ENCODE results near the gene RBM33. TPM values are rescaled to one million over a fixed set of nuclear protein-coding genes. Genes with fewer than 3 reads are reported as not detected.

The RBM33 gene
- total and polyA plus RNA-seq, 10 of the 15 experiments (the other 5 are each of a cell fraction or from before 2014, with no cell fraction given), result 4.7 to 67.2 (median 24.3) TPM

DNA sequence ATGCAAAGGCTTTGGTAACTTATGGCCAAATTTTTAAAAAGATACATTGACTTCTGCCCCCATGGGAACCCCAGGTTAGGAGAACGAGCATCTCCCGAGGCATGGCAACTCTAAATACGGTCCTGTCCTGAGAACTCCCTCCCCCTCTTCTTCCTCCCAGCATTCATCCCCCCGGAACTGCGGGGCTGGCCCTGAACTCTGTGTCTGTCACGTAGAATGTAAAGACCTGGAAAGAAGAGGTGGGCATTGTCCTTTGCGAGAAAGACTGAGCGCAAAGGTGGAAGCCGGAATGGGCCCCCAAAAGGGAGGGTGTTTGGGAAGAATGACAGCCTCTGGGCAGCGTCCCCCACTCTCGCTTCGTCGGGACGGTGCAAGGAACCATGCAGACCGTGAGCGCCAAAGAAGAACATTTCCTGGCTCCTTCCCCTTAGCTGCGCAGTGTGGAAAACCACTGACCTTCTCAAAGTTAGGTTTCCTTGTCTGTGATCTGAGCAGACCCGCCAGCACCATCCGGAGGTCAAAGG, 146.8 kb downstream of the RBM33 start:
- H3K4me1 ChIP-seq (ENCODE audit: control insufficient read depth, insufficient read depth, low read length), result no peaks in the 10 kb centered on the region
- ChIA-PET RAD21 (ENCODE audit: unreplicated experiment) (no interaction called here), POLR2A (no interaction called here), SMC1A (ENCODE audit: uncharacterized antibody, unreplicated experiment) (no interaction called here), CTCF (interaction anchor here (1.4 kb wide), 1 partner anchor 10 kb away, joined by 3 read pairs; no protein-coding TSS in a partner anchor)
- no peaks in the 10 kb centered on the region for H3K79me2 ChIP-seq (ENCODE audit: control insufficient read depth, insufficient read depth, low read length)
- H3K9ac ChIP-seq (ENCODE audit: control insufficient read depth, insufficient read depth, low read length), result no peak overlapping the region
- no peak for FAIRE-seq
- no peak overlapping the region for H3K4me3 ChIP-seq
- no peaks in the 10 kb centered on the region for H3K36me3 ChIP-seq (ENCODE audit: control insufficient read depth in 2 of 2, insufficient read depth in 2 of 2, low read length in 1 of 2)
- no TSS peak for BruUV-seq (replicated peaks)
- DNase-seq (ENCODE audit: low read depth, low spot score), result no peak
- no peaks in the 10 kb centered on the region for H4K20me1 ChIP-seq (ENCODE audit: control insufficient read depth, insufficient read depth)
- no peak overlapping the region for H3K4me2 ChIP-seq (ENCODE audit: control insufficient read depth, insufficient read depth)
- in situ Hi-C loops (cut with MboI) (no loop called here), intact Hi-C loops (cut with micrococcal nuclease; ENCODE audit: unreplicated experiment) (no loop called here)
- no peak overlapping the region for H3K27ac ChIP-seq (ENCODE audit: control insufficient read depth, insufficient read depth)
- ATAC-seq, result no peak
- no peaks in the 10 kb centered on the region for H3K9me3 ChIP-seq (replicated peaks; ENCODE audit: control insufficient read depth, insufficient read depth, low read length)
- no peak overlapping the region for H2AFZ ChIP-seq (ENCODE audit: control insufficient read depth, low read depth, low read length)
- H3K27me3 ChIP-seq (replicated peaks in 1 of 2; ENCODE audit: control insufficient read depth in 2 of 2, insufficient read depth in 2 of 2, low read length in 1 of 2), result no peaks in the 10 kb centered on the region; a peak in 1 of 4 replicates
- 67% methylated on average over 19 of the region's 19 CpGs for WGBS (ENCODE audit: insufficient coverage, insufficient replicate concordance, low lambda C conversion rate, missing lambda C conversion rate)
- TF ChIP-seq EGR1 (IDR thresholded peaks at IDR 0.05; ENCODE audit: borderline replicate concordance in 1 of 2, low read depth in 2 of 2, low read length in 2 of 2) (no peak), YBX1 (IDR thresholded peaks at IDR 0.05) (no peak), SREBF1 (IDR thresholded peaks at IDR 0.05; ENCODE audit: low read length) (no peak), JUNB (IDR thresholded peaks at IDR 0.05) (no peak), POLR2AphosphoS2 (IDR thresholded peaks at IDR 0.05; ENCODE audit: low read depth, low read length) (no peak), CHD2 (IDR thresholded peaks at IDR 0.05; ENCODE audit: borderline replicate concordance, low read depth, low read length) (no peak), TBL1XR1 (IDR thresholded peaks at IDR 0.05; ENCODE audit: low read depth, low read length) (no peak), SMAD1 (IDR thresholded peaks at IDR 0.05; ENCODE audit: low read depth, partially characterized antibody) (no peak), RCOR1 (conservative IDR thresholded peaks at IDR 0.05; ENCODE audit: low read depth, low read length) (no peak), EP300 (IDR thresholded peaks at IDR 0.05; ENCODE audit: borderline replicate concordance in 1 of 2, control insufficient read depth in 1 of 2, low read depth in 2 of 2, low read length in 2 of 2) (no peak)
- TF ChIP-seq, protein P1, sequence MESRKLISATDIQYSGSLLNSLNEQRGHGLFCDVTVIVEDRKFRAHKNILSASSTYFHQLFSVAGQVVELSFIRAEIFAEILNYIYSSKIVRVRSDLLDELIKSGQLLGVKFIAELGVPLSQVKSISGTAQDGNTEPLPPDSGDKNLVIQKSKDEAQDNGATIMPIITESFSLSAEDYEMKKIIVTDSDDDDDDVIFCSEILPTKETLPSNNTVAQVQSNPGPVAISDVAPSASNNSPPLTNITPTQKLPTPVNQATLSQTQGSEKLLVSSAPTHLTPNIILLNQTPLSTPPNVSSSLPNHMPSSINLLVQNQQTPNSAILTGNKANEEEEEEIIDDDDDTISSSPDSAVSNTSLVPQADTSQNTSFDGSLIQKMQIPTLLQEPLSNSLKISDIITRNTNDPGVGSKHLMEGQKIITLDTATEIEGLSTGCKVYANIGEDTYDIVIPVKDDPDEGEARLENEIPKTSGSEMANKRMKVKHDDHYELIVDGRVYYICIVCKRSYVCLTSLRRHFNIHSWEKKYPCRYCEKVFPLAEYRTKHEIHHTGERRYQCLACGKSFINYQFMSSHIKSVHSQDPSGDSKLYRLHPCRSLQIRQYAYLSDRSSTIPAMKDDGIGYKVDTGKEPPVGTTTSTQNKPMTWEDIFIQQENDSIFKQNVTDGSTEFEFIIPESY (IDR thresholded peaks at IDR 0.05), result no peak
- TF ChIP-seq, protein P2, sequence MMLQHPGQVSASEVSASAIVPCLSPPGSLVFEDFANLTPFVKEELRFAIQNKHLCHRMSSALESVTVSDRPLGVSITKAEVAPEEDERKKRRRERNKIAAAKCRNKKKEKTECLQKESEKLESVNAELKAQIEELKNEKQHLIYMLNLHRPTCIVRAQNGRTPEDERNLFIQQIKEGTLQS (IDR thresholded peaks at IDR 0.05; ENCODE audit: borderline replicate concordance, extremely low read depth, low read depth, low read length), result no peak
- TF ChIP-seq, protein P3, sequence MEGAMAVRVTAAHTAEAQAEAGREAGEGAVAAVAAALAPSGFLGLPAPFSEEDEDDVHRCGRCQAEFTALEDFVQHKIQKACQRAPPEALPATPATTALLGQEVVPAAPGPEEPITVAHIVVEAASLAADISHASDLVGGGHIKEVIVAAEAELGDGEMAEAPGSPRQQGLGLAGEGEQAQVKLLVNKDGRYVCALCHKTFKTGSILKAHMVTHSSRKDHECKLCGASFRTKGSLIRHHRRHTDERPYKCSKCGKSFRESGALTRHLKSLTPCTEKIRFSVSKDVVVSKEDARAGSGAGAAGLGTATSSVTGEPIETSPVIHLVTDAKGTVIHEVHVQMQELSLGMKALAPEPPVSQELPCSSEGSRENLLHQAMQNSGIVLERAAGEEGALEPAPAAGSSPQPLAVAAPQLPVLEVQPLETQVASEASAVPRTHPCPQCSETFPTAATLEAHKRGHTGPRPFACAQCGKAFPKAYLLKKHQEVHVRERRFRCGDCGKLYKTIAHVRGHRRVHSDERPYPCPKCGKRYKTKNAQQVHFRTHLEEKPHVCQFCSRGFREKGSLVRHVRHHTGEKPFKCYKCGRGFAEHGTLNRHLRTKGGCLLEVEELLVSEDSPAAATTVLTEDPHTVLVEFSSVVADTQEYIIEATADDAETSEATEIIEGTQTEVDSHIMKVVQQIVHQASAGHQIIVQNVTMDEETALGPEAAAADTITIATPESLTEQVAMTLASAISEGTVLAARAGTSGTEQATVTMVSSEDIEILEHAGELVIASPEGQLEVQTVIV (IDR thresholded peaks at IDR 0.05; ENCODE audit: borderline replicate concordance, partially characterized antibody), result no peak
- TF ChIP-seq, protein P4, sequence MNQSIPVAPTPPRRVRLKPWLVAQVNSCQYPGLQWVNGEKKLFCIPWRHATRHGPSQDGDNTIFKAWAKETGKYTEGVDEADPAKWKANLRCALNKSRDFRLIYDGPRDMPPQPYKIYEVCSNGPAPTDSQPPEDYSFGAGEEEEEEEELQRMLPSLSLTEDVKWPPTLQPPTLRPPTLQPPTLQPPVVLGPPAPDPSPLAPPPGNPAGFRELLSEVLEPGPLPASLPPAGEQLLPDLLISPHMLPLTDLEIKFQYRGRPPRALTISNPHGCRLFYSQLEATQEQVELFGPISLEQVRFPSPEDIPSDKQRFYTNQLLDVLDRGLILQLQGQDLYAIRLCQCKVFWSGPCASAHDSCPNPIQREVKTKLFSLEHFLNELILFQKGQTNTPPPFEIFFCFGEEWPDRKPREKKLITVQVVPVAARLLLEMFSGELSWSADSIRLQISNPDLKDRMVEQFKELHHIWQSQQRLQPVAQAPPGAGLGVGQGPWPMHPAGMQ (IDR thresholded peaks at IDR 0.05; ENCODE audit: borderline replicate concordance), result no peak
- TF ChIP-seq, protein P5, sequence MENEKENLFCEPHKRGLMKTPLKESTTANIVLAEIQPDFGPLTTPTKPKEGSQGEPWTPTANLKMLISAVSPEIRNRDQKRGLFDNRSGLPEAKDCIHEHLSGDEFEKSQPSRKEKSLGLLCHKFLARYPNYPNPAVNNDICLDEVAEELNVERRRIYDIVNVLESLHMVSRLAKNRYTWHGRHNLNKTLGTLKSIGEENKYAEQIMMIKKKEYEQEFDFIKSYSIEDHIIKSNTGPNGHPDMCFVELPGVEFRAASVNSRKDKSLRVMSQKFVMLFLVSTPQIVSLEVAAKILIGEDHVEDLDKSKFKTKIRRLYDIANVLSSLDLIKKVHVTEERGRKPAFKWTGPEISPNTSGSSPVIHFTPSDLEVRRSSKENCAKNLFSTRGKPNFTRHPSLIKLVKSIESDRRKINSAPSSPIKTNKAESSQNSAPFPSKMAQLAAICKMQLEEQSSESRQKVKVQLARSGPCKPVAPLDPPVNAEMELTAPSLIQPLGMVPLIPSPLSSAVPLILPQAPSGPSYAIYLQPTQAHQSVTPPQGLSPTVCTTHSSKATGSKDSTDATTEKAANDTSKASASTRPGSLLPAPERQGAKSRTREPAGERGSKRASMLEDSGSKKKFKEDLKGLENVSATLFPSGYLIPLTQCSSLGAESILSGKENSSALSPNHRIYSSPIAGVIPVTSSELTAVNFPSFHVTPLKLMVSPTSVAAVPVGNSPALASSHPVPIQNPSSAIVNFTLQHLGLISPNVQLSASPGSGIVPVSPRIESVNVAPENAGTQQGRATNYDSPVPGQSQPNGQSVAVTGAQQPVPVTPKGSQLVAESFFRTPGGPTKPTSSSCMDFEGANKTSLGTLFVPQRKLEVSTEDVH (IDR thresholded peaks at IDR 0.05; ENCODE audit: low read depth, partially characterized antibody), result no peak
